Measurements from ENCODE around the gene SPINK4.

GRCh38 chr9:33223696-33224095 is 16.3 kb upstream of the SPINK4 start:
- TF ChIP-seq CTCF (IDR thresholded peaks at IDR 0.05; ENCODE audit: low read depth, low read length, poor library complexity, severe bottlenecking): no peak
- no peak for TF ChIP-seq EZH2phosphoT487 (IDR thresholded peaks at IDR 0.05; ENCODE audit: borderline replicate concordance, low read length)

All from DOHH2 (cell line).